Measurements from ENCODE around the gene OR6N1.

OR6N1 gene

GRCh38 chr1:158752155-158752712 is 19.8 kb downstream of the OR6N1 start:
- DNase-seq (ENCODE audit: low read depth in 3 of 3): no peak

- no peak for DNase-seq (ENCODE audit: low read depth in 3 of 3)
Observed at GRCh38 chr1:158735848-158736247, 36.1 kb downstream of the OR6N1 start.

- no peak for DNase-seq (ENCODE audit: low read depth in 3 of 3)
Observed at GRCh38 chr1:158732524-158732923, 39.5 kb downstream of the OR6N1 start.

- DNase-seq (ENCODE audit: low read depth in 3 of 3): no peak
Observed at GRCh38 chr1:158731707-158732106, 40.3 kb downstream of the OR6N1 start.

- no peak for DNase-seq (ENCODE audit: low read depth in 3 of 3)
Observed at GRCh38 chr1:158730453-158730852, 41.5 kb downstream of the OR6N1 start.

- DNase-seq (ENCODE audit: low read depth in 3 of 3): no peak
Observed at GRCh38 chr1:158728510-158729225, 43.3 kb downstream of the OR6N1 start.

- no peak for DNase-seq (ENCODE audit: low read depth in 3 of 3)
Observed at GRCh38 chr1:158724442-158724841, 47.6 kb downstream of the OR6N1 start.

- no peak for DNase-seq (ENCODE audit: low read depth in 3 of 3)
Observed at GRCh38 chr1:158720620-158721019, 51.4 kb downstream of the OR6N1 start, which contains the start of gene OR6K3. TSS of gene OR6K3 (minus strand) at chr1:158720720. CDS start at chr1:158718115, 2,605 bp downstream.

- DNase-seq (ENCODE audit: low read depth in 3 of 3): no peak
Observed at GRCh38 chr1:158719664-158720063, 52.3 kb downstream of the OR6N1 start.

- no peak for DNase-seq (ENCODE audit: low read depth in 3 of 3)
Observed at GRCh38 chr1:158717344-158717743, 54.7 kb downstream of the OR6N1 start.

GRCh38 chr1:158716335-158716734 is 55.7 kb downstream of the OR6N1 start:
- DNase-seq (ENCODE audit: low read depth in 3 of 3): no peak

GRCh38 chr1:158714754-158715153 is 57.2 kb downstream of the OR6N1 start:
- DNase-seq (ENCODE audit: low read depth in 3 of 3): no peak

Measured in stimulated activated CD4-positive, alpha-beta T cell treated with anti-CD3 and anti-CD28 coated beads, TNF-alpha, amount 100 ng/mL, for 48 hours (primary cell).